DOHH2 (cell line): ENCODE measurements around the gene METTL8.

ENCODE experiments used
- CTCF ChIP-seq: fragments of 200-600 bp; sonication (generic); IDR thresholded peaks from one replicate; pipeline ENCODE4 v1.5.1; 2014; ENCODE audit warnings: antibody characterized with exemption, mild to moderate bottlenecking, low read depth, low read length; ENCODE audit not compliant: poor library complexity, severe bottlenecking
- EZH2phosphoT487 ChIP-seq: fragments of 200-600 bp; sonication (generic); IDR thresholded peaks from 2 replicates; pipeline ENCODE4 v1.6.1; 2017; ENCODE audit warnings: borderline replicate concordance, mild to moderate bottlenecking, antibody characterized with exemption, low read length, moderate library complexity, mixed read lengths

GRCh38 chr2:171407030-171407675 lies 26.6 kb downstream of the METTL8 start:
- TF ChIP-seq CTCF (no peak), EZH2phosphoT487 (no peak)
